Right hindlimb (tissue), 1 donor: ENCODE results near the gene CHRNA4.
"Not testable (repeated sequence)": the region's sequence is repeated elsewhere in the genome, so short reads cannot be mapped to it uniquely, and the experiment has no call there.

ENCODE experiments used
- DNase-seq: peaks from one replicate; pipeline ENCODE4 v3.0.0-alpha.2; 2018

The CHRNA4 gene

DNA sequence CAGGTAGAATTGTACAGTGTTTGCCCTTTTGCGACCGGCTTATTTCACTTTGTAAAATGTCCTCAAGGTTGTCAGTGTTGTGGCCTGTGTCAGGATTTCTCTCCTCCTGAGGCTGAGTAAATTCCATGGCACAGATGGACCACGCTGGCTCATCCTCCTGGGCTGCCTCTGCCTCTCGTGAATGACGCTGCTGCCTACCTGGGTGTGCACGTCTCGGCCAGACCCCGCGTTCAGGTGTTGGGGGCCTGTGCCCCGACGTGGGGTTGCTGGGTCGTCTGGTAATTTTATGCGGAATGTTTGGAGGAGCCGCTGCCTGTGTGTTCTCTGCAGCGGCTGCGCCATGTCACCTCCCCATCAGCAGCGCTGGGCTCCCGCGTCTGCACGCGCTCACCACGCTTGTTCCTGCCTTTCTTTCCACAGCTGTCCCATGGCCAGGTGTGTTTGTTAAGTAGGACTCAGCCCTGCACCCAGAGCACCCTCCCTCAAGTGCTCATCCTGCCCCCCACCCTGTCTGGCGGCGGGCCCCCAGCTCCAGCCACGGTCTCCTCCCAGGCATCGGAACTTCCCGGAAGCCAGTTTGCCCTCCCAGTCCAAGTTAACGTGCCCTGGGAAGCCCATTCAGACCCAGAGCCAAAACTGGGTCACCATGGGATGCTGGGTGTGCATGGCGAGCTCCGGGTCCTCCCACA is 36.1 kb upstream of the CHRNA4 start:
- no peak for DNase-seq

DNA sequence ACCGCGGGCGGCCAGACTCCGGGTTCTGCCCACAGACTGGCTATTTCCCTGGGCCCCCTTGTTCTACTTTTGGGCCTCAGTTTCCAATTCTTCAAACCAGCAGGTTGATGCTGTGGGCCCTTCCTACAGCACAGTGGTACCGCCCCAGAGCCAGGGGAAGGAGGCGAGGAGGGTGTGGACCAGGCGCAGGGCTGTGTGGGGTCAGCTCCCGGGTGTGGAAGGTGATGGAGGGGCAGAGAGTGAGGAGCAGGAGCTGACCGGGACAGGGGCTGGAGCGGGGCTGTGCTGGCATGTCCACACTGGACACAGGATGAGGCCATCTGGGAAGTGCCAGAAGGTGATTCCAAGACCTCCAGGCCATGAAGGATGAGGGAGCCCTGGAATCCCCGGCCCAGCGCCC is 35.2 kb upstream of the CHRNA4 start:
- DNase-seq = no peak

DNA sequence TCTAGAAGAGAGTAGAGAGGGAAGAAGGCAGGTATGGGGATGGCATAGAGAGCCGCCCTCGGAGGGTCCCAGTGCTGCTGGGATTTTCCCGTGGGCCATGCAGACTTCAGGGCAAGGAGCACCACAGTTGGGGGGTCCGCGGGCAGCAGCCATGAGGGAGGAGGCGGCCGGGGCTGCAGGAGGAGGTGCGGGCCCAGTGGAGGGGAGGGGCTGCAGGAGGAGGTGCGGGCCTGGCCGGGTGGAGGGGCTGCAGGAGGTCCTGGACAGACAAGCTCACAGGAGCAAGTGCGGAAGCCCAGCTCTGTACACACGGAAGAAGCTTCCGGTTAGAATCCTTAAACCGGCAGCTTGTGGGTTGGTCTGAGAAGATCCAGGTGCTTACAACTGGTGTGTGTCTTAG is 34.6 kb upstream of the CHRNA4 start:
- DNase-seq = no peak

DNA sequence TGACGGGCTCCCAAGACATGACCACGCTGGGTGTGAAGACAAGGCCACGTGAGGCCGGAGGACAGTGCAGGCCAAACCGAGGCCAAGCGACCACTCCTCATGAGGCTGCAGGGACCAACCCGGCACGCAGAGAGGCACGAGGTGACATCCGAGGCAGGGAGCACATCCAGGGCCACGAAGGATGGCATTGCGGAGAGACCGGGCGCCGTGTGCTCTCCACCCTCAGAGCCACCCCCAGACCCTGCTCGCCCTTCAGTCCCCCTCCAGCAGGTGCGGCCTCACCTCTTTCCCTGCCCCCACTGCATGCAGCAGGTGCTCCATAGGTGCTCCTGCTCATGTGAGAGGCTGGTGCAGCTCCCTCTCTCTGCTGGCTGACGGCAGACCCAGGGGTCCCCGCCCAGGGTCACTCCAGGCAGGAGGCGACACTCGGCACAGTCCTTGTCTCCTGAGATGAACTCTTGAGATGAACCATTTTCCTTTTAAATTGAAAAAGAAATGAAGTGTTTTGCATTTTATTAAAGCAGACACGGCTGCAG is 33.8 kb upstream of the CHRNA4 start:
- DNase-seq = no peak

DNA sequence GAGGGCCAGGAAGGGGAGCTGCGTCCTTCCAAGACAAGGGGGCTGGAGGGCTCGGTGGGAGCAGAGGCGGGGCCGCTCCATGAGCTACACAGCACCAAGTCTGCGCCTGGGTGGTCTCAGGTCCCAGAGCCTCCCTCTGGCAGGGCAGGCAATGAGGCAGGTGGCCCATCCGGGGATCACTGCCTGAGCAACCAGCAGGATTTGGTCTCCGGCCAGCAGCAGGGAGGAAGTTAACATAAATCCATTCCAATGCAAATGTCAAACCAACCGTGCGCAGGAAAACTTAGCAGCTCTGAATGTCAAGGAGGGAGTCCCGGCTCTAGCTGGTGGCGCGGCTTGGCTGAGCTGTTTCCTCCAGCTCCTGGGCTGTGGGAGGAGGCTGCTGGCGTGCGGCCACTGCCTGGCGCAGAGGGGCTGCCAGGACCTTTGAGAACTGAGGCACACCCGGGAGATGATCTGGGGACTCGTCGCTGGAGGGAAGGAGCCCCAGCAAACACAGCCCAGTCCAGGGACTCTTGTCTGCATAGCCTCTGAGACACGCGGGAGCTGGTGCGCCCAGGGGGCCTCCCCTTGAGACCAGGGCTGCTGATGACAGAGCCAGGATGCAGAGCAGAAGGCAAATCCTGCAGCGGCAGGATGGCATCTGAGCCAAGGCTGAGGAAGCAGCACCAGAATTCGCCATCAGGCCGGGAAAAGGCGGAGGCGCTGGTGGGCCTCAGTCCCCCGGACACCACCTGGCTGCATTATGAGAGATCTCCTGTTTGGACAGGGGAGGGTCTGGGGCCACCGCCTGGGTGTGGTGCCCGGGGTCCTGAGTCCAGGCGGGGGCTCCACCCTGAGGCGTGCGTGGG is 33.1 kb upstream of the CHRNA4 start:
- peak; percentile 56 for DNase-seq

DNA sequence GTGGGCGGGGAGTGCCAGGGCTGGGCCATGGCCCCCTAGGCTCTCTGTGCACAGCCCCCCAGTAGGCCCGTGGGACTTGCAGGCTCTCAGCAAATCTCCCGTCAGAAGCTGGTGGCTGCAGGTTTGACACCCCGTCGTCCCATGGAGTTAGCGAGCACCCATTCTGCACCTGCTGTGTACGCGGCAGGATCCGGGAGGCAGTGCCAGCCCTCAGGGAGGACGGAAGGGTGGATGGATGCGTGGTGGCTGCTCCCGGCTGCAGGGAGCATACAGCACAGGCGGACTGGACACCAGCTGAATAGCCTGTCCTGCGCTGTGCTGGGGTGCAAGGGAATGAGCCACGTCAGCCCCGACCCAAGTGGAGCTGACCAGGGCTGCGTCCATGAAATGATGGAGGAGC is 32.4 kb upstream of the CHRNA4 start:
- DNase-seq = no peak

DNA sequence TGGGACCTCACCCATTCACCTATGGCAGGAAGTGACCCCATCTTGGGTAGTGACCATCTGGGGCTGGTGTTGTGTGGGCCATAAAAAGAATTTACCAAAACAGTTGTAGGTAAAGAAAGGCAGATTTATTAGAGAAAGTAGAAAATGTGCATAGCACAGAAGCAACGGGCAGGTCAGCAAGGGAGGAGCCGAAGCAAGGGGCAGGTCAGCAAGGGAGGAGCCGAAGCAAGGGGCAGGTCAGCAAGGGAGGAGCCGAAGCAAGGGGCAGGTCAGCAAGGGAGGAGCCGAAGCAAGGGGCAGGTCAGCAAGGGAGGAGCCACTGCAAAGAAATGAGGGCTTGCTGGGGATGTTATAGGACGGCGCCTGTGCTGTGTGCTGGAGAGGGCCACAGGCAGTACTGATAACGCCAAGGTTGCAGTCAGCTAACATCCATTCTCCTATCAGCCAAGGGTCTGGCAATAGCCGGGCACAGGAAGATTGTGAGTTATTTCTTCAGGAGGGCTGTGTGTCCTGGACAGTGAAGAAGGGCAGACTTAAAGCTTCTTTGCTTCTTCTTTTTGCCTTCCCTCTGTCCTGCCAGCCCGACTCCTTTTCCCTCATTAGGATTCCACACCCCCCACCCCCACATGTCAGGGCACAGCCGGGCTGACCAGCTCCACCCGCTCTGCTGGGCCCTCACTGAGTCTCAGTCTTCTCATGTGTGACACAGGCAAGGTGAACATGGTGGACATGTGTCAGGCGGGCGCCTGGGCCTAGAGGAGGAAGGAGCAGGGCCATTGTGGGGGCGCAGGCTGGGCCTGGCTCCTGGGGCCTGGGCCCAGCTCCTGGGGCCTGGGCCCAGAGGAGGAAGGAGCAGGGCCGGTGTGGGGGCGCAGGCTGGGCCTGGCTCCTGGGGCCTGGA is 31.6 kb upstream of the CHRNA4 start:
- no peak for DNase-seq

DNA sequence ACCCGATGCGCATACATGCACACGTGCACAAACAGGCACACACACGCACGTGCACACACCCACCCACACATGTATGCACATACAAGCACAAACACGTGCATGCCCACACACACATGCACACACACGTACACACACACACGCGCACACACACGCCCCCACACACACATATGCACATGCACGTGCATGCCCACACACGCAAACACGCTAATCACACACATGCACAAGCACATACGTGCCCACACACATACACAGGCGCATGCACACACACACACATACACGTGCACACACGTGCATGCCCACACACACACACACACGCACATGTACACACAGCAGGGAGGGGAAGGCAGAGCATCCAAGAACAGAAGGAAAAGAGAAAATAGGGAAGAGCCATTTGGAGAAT is 26.8 kb upstream of the CHRNA4 start:
- DNase-seq = no peak

DNA sequence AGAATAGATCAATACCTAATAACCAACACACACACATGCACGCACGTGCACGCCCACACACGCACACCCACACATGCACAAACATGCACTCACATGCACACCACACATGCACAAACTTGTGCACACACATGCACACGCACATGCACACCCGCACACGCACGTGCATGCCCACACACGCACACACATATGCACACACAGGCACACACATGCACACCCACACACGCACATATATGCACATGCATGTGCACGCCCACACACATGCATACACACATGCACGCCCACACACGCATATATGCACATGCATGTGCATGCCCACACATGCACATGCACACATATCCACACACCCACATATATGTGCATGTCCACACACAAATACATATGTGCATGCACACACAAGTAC is 26.2 kb upstream of the CHRNA4 start:
- DNase-seq = no peak

DNA sequence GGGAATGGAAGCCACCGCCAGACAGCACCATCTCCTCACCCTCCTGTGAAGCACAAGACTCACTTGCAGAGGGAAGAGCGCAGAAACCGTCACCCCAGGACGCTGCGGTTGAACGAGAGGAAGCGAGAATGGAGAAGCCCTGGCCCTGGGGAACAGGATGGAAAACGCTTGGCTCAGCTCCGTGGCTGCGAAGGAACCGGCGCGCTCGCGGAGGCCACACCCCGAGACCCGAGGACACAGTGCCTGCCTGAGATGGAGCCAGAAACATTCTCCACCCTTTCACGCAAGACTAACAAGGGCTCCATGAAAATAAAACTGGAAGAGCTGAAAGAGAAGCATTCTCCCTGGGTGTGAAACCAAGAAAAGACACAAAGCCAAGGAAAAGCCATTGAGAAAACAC is 25.3 kb upstream of the CHRNA4 start:
- no peak for DNase-seq

DNA sequence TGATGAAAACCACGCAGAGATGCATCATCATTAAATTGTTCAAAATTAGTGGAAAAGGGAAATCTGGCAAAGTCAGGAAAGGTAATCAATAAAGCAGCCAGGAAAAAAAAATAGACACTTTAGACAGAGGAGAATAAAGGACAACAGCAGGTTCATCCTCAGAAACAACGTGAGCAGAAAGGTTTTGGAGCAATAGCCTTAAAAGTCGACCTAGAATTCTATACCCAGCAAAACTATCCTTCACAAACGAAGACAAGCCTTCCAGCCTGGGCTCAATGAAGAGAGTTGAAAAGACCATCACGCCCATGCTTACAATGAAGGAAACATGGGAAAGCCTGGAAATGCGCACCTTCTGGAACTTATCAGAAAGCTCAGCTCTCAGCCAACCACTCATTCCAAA is 24.7 kb upstream of the CHRNA4 start:
- DNase-seq = no peak

DNA sequence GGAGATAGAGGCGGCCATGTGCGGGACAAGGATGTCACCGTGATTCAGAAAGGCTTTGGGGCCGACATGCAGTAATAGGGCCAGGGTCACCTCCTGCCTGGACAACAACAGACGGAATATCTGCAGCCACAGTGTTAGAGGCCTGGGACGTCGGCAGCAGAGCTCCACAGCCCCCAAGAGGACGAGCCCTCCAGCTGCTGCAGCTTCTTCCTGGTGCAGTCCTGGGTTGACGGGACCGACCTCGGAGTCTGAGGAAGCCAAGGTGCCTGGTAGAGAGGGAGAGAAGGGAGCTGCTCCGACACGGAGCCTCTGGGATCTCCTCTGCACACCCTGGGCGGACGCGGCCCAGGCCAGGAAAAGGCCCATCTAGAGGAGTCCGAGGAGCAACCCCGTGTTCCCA is 23.2 kb upstream of the CHRNA4 start:
- no peak for DNase-seq

DNA sequence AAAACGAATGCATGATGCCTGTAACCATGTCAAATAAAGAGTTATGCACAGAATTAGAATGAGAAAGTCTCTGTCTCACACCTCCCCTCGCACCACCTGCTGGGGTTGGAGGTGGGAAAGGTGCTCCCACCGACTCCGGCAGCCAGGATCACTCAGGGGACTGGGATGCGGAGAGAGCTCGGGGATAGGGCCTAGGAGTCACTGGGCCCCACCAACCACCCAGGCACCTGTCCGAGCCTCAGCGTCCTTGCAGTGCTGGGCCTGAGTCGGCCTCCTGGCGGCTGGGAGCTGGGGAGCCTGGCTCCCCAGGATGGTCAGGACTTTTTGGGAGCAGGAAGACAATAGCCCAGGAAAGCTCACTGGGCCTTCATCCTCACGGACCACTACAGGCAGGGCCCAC is 22.4 kb upstream of the CHRNA4 start:
- no peak for DNase-seq

DNA sequence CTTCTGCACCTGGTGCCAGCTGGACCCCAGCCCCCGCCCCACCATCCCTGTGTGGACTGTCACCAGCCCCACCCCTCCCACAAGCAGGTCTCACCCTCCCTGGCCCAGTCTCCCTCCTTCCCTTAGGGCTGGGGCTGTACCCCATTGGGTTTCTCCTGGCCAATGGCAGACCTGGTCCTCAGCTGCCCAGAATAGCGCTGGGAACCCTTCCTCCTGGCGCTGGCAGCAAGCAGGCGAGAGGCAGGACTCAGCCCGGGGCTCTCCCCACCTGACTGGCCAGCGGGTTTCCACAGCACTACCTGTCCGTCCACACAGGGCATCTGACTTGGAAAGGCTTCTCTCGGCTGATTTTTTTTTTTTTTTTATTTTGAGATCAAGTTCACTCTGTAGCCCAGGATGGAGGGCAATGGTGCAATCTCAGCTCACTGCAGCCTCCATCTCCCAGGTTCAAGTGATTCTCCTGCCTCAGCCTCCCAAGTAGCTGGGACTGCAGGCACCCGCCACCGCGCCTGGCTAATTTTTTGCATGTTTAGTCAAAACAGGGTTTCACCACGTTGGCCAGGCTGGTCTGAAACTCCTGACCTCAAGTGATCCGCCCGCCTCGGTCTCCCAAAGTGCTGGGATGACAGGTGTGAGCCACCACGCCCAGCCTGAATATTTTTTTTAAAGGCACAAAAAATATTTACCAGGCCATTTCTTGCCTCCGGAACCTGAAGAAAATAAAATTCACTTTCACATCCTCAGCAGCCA is 21.6 kb upstream of the CHRNA4 start:
- DNase-seq = no peak

DNA sequence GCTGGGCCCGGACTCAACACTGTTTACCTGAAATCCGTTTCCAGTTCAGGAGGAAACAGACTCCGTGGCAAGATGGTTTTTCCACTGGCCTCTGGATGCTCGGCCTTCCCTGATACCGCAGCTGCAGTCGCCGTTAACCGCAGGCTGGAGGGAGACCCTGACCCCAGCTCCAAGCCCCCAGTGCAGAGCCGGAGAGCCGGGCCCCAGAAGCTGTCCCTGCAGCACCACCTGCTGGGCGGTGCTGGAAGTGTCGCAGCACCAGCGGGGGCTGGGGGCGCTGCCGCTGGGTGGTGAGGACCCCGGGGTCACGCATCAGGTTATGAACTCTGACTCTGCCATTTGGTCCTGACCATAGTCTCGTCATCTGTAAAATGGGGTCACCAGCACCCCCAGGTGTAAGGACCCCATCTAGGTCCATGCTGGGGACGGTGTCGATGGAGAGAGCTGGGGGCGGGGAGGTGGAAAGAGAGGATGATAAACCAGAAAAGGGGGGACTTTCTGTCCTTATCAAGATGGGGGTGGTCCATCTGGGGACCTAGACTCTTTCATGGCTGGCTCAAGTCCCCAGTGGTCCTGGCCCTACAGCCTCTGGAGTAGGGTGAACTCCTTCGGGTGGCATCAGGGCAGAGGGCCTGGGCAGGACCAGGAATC is 20.8 kb upstream of the CHRNA4 start:
- DNase-seq = no peak

DNA sequence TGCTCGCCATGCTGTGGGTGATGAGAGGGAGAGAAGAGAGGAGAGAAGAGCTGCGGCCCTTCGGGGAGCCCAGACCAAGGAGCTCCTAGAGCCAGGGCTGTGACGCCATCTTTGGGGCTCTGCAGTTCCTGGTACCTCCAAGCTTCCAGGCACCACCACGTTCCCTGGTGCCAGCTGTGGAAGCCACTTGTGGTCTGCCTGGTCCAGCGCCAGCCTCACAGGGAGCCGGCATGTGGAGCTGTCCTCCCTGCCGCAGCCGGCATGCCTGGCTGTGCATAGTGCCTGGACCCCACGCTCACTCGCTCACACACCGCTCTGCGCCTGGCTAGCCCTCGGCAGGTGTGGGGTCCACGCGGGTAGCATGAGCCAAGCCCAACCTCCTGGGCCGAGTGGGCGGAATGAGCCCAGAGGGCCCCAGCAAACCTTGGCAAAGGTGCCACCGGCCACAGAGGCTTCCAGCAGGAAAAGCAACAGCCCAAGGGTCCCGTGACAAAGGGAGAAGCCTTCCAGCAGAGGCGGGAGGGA is 19.3 kb upstream of the CHRNA4 start:
- no peak for DNase-seq

DNA sequence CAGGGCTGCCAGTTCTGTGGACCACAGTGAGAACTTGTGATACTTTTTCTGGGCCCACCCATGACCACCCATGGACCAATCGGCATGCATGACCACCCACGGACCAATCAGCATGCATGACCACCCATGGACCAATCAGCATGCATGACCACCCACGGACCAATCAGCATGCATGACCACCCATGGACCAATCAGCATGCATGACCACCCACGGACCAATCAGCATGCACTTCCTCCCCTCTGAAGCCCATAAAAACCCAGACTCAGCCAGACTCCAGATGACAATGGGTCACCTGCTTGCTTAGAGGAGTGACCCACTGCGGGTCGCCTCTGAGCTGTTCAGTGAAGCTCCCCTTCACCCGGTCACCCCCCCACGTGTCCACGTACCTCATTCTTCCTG is 18.7 kb upstream of the CHRNA4 start:
- not testable (repeated sequence) for DNase-seq

DNA sequence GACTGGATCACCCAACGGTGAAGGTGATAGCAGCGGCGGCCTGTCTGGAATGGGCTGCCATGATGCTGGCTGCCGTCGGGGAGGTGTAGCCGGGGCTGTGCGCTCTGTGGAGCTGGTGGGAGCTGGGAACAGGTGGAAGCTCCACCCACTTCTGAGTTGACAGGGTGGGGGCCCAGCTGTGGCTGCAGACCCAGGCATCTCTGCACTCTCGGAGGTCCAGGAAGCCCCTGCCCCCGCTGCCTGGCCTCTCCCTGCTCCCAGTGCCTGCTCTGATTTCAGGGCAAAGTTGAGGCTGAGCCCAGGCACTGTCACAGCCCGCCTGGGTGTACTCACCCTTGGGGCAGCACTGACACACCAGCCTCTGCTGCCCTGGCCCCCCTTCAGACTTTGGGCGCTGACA is 18.1 kb upstream of the CHRNA4 start:
- no peak for DNase-seq

DNA sequence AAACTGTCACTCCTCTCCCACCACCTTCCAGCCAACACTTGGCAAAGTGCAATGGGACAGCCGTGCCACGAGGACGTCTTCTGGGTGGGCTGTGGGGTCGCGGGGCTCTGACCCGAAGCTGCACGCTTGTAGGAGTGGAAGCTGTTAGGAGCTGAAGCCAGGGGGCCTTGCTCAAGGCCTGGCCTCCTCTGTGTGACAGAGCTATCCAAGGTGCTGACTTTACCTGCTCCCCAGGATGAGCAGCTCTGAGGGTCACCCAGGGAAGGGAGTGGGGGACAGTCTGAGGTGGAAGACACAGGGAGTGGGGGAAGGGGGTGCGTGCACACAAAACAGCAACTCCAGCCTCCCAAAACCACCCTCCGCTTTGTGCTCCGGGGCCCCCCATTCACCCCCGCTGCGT is 17.5 kb upstream of the CHRNA4 start:
- DNase-seq = no peak

DNA sequence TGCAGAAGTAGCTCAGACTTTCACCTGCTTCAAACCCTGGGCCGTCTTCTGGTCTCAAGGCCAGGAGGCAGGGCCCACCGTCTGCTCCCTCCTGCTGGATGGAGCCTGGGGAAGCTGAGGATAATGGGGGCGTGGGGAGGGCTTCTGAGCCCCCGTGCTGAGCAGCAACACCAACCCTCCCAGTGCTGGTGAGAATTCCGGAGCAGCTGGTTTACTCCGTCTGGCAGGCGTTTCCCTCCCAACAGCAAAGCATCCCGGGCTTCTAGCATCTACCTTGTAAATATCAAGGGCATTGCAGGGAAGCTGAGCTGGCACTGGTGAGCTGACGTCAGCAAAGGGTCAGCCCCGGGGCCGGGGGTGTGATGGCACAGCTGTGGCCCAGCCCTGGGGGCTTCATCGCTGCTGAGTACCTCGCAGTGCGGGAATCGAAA is 16.8 kb upstream of the CHRNA4 start:
- no peak for DNase-seq

DNA sequence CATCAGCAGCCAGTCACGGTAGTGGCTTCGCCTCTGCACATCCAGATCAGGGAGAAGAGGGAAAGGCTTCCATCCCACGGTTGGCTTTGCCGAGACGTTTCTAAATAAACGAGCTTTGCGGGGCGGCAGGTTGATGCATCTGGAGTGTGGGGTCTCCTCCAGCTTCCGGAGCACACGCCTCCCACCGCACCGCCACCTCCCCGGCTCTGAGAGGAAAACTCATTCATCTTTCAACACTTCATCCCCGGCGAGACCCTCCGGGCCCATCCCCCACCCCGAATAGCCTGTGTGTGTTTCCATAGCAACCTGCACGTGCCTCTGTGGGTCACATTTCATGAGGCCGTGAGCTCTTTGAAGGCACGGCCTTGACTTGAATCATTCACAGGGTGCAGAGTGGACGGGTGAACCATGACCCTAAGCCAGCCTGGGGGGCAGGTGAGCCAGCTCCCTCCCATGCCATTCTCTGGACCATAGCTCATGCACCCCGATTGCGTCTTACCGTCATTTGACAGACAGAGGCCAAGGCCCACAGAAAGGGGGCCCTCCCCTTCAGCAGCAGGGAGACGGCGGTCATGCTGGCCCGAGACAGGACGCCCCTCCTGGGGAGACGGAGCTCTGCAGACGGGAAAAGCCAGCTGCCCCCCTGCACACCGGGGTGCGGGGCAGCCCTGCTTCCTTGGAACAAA is 16.2 kb upstream of the CHRNA4 start:
- DNase-seq = no peak
